HG03442 (cell line): Measurements from ENCODE around the gene SRL.
"Not testable (repeated sequence)": the region's sequence is repeated elsewhere in the genome, so short reads cannot be mapped to it uniquely, and the experiment has no call there.

ENCODE experiments used
- ATAC-seq: cut with Tn5 transposase; IDR thresholded peaks from one replicate; pipeline ENCODE4 v1.9.1; 2021; ENCODE audit warnings: mild to moderate bottlenecking, moderate library complexity; ENCODE audit not compliant: unreplicated experiment

Gene SRL

DNA sequence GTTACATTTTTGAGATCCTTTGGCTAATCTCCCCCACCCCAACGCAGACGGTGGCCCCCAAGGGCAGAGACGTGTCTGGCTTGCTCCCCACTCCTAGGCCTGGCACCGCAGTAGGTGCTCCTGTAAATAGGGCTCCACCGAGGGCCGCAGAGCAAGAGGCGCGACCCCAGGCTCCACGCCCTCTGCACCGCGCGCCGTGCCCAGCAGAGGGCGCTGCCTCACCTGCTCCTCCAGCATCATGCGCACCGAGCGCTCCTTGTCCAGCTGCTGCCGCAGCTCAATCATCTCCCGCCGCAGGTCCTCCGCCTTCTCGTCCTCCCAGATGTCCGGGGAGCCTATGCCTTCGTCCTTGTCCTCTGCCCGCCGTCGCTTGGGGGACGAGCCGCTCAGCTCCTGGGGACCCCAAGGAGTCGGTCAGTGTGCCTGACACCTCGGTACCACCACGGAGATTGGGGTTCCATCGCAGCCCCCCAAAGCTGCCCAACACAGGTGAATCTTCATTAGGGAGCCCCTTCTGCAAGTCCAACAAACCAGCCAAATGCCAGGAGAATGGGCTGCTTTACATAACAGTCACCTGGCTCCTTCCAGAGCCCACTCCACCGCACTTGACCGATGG lies 19.8 kb upstream of the SRL start:
- no peak for ATAC-seq

- ATAC-seq = no peak
Observed at GRCh38 chr16:4260360-4260759, 18.5 kb upstream of the SRL start.

DNA sequence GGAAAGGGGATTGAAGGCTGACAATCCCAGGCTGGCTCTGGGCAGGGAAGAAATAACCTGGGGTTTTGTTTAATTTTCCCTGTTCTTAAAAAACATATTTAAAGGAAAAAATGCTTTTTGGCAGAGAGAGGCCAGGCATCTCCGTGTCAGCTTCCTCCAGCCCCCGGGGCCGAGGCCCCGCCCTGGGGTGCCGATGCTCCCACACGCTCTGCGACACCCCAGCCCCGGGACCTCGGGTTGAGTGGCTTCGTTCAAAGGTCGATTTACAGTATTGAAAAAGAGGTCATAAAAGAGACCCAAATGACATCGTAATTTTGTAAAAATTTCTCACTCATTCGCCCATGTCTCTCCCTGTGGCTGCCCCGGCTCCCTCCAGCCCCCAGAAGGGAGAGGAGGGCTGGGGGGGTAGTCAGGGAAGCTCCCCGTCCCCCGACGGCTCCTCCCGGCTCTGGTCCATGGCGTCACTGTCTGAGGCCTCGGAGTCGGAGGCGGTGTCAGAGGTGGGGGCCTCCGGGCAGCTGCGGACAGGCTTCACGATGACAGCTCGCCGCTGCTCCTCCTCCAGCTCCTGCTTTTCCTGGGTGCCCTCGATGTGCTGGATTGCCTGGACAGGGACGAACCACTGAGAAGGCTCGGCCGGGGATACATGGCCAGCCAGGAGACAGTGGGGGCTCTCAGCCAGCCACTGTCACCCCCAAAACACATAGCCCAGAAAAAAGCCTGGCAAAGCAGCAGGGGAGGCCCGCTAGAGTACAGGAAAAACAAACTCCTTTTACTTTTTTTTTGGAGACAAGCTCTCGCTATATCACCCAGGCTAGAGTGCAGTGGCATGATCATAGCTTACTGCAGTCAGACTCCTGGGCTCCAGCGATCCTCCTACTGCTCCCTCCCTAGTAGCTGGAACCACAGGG lies 16.0 kb upstream of the SRL start:
- ATAC-seq = no peak

GRCh38 chr16:4253394-4254150 lies 11.7 kb upstream of the SRL start:
- peak; percentile 94 for ATAC-seq

- ATAC-seq = not testable (repeated sequence)
Observed at GRCh38 chr16:4253012-4253393, 11.1 kb upstream of the SRL start.

- no peak for ATAC-seq
Observed at GRCh38 chr16:4249530-4250308, 7.8 kb upstream of the SRL start.

DNA sequence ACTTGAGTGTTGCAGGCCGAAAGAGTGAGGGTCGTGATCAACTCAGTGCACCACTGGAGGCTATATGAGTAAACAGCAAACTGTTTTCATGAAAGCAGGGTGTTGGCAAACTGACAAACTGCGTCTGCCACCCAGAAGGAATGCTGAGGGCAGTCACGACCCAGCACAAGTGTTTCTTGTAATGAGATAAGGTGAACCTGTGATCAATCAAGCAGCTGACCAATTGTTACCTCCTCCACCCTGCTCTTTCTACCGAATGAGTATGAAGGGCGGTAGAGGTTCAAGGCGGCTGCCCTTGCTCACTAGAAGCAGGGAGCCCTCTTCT lies 5.5 kb upstream of the SRL start:
- no peak for ATAC-seq

- no peak for ATAC-seq
Observed at GRCh38 chr16:4246777-4247459, 5.0 kb upstream of the SRL start.

GRCh38 chr16:4245077-4245791 lies 3.4 kb upstream of the SRL start:
- ATAC-seq = no peak

- ATAC-seq = no peak
Observed at GRCh38 chr16:4244254-4245076, 2.6 kb upstream of the SRL start.

GRCh38 chr16:4241258-4241927 lies 487 bp downstream of the SRL start:
- ATAC-seq = no peak

DNA sequence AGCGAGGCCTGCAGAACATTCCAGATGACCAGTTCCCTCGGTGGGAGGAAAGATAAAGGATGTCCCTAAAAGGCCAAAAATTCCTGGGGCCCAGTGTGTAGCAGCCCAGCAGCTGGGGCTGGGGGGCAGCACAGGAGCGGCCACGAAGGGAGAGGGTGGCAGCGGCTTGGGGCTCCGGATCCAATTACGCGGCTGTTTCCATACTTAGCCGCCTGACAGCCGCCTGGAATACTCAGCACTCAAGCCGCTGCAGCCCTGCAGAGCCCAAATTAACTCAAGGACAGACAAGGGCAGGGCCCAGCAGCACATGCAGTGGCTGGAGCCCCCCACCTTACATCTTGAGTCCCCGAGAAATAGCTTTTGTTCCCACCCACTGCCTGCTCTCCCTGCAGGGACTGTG lies 1.3 kb downstream of the SRL start:
- ATAC-seq = no peak

DNA sequence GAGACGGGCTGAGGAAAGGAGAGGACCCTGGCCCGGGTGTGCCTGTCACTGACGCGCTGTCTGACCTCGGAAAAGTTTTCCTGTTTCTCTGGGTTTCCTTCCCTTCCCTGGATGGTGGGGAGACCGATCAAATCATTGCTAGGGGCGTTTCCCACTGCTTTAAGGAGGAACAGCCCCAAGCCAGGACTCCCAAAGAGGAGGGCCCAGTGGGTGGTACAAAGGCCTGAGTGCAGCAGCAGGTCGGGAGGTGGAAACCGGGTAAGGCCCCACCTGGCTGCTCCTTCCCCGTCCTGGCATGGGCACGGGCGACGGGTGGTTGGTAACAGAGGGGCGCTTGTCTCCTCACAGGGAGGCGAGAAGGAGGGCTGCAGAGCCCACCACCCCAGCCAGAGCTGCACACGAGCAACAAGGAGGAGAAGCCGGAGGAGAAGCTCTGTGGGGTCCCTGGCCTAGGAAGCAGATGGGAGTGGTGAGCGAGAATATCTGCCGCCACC lies 2.2 kb downstream of the SRL start:
- no peak for ATAC-seq

DNA sequence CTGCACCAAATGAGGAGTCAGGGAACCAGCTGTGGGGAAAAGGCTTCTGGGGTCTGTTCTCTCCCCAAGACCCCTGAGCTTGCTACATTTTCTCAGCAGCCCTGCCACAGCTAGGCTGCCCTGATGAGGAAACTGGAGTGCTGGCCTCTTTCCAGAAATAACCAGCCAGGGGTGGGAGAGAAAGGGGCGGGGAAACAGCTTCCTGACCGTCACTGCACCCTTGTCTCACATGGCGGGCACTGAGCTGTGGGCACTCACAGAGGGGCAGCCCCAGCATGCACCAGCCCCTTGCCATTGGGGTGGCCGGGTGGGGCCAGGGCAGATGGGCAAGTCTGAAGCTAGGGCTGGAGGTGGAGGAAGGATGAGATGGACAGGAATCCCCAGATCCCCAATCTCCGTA lies 2.9 kb downstream of the SRL start:
- no peak for ATAC-seq

- no peak for ATAC-seq
Observed at GRCh38 chr16:4233431-4233830, 8.4 kb downstream of the SRL start.

GRCh38 chr16:4232541-4233386 lies 9.1 kb downstream of the SRL start:
- ATAC-seq = no peak

- ATAC-seq = no peak
Observed at GRCh38 chr16:4231886-4232285, 10.0 kb downstream of the SRL start.
